ENCODE data around the gene NEU4.
"Not testable (repeated sequence)": the region's sequence is repeated elsewhere in the genome, so short reads cannot be mapped to it uniquely, and the experiment has no call there.

Gene NEU4

DNA sequence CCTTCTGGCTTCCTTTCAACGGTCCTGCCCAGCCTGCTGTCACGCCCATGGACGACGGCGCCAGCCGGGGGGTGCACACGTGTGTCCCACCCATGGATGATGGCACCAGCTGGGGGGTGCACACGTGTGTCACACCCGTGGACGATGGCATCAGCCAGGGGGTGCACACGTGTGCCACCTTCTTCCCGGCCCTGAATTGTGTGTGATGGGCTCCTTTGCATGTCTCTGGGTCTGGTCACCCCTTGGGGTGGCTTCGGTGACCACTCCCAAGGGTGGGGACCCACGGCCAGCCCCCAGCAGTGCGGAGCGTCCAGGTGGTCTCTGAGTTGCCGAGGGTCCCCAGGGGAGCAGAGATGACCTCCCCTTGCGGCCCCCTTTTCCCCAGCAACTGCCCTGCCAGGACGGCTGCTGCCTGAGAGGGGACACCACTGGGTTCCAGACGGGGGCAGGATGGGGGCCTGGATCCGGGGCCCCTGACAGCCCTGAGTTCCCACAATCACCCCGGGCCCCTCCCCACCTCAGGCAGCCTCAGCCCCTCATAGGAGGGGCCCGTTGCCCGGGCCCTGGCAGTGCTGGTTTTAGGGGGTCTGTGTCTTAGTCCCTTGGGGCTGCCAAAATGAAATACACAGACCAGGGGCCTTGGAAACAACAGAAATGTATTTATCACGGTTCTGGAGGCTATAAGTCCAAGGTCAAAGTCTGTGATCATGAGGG, 9.4 kb downstream of the NEU4 start:
- H3K4me3 ChIP-seq (ENCODE audit: low read length): no peak overlapping the region
- no peak for DNase-seq (ENCODE audit: low read depth)
- TF ChIP-seq, protein P1, sequence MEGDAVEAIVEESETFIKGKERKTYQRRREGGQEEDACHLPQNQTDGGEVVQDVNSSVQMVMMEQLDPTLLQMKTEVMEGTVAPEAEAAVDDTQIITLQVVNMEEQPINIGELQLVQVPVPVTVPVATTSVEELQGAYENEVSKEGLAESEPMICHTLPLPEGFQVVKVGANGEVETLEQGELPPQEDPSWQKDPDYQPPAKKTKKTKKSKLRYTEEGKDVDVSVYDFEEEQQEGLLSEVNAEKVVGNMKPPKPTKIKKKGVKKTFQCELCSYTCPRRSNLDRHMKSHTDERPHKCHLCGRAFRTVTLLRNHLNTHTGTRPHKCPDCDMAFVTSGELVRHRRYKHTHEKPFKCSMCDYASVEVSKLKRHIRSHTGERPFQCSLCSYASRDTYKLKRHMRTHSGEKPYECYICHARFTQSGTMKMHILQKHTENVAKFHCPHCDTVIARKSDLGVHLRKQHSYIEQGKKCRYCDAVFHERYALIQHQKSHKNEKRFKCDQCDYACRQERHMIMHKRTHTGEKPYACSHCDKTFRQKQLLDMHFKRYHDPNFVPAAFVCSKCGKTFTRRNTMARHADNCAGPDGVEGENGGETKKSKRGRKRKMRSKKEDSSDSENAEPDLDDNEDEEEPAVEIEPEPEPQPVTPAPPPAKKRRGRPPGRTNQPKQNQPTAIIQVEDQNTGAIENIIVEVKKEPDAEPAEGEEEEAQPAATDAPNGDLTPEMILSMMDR (IDR thresholded peaks at IDR 0.05; ENCODE audit: insufficient read depth, low read depth, low read length, missing control alignments): no peak

DNA sequence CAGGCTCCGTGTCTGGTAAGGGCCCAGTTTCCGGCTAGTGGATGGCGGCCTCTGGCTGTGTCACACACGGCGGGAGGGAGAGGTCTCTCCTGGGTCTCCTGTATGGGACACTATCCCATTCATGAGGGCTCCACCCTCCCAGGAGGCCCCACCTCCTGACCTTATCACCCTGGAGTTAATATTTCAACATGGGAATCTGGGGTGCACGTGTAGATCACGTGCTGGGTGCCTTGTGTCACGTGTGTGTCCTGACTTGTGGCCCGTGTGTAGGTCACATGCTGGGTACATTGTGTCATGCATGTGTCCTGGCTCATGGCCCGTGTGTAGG, 9.9 kb downstream of the NEU4 start:
- TF ChIP-seq, protein P1 (IDR thresholded peaks at IDR 0.05; ENCODE audit: insufficient read depth, low read depth, low read length, missing control alignments): no peak
- H3K4me3 ChIP-seq (ENCODE audit: low read length): no peak overlapping the region
- DNase-seq (ENCODE audit: low read depth): no peak

DNA sequence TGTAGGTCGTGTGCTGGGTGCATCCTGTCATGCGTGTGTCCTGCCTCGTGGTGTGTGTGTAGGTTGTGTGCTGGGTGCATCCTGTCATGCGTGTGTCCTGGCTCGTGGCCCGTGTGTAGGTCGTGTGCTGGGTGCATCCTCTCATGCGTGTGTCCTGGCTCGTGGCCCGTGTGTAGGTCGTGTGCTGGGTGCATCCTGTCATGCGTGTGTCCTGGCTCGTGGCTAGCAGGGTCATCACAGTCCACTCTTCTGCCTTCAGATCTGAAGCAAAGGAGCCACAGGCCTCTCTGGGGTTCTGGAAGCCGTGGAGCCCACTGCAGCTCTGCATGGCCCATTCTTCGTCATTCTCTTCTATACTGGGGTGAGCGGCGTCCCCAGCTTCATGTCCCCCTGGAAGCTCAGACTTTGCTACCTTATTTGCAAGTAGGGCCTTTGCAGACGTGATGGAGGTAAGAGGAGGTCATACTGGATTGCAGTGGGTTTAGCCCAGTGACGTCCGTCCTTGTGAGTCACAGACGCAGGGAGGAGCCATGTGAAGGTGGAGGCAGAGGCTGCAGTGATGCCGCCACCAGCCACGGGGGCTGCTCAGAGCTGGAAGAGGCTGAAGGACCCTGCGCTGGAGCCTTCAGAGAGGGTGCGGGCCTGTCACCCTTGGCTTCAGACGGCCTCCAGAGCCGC, 11.1 kb downstream of the NEU4 start:
- not testable (repeated sequence) for DNase-seq (ENCODE audit: low read depth); H3K4me3 ChIP-seq (ENCODE audit: low read length)

DNA sequence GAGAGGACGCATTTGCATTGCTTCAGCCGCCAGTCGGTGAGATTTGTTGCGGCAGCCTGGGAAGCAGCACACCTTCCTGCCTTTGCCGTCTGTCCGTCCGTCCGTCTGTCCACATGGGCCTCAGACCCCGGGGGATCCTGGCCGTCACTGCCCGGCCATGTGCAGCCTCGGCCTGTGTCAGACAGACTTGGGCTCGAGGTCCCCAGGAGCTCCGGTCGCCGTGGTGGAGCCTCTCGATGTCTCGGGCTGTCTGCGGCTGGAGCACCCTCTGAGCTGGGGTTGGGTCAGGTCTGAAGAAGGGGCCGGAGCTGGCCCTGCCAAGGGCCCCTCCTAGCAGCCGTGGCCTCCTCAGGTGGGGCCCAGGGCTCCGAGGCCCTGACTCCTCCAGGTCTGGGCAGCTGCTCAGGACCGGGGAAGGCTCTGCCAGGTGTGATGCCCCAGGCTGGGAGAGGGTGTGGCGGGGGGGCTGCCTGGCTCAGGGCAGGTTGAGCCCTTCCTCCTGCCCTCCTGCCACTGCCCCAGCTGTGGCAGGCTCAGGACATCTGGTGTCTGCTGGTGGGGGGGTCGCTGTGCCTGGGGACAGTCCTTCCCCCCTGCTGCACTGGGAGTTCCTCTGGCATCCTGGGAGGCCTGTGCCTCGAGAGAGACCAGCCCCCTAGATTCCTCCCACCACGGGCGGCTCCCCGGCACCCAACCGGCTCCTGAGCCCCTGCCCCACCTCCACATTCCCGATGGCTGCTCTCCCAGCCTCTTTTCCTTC, 11.8 kb downstream of the NEU4 start:
- TF ChIP-seq, protein P1 (IDR thresholded peaks at IDR 0.05; ENCODE audit: insufficient read depth, low read depth, low read length, missing control alignments): no peak
- no peak overlapping the region for H3K4me3 ChIP-seq (ENCODE audit: low read length)
- DNase-seq (ENCODE audit: low read depth): no peak

DNA sequence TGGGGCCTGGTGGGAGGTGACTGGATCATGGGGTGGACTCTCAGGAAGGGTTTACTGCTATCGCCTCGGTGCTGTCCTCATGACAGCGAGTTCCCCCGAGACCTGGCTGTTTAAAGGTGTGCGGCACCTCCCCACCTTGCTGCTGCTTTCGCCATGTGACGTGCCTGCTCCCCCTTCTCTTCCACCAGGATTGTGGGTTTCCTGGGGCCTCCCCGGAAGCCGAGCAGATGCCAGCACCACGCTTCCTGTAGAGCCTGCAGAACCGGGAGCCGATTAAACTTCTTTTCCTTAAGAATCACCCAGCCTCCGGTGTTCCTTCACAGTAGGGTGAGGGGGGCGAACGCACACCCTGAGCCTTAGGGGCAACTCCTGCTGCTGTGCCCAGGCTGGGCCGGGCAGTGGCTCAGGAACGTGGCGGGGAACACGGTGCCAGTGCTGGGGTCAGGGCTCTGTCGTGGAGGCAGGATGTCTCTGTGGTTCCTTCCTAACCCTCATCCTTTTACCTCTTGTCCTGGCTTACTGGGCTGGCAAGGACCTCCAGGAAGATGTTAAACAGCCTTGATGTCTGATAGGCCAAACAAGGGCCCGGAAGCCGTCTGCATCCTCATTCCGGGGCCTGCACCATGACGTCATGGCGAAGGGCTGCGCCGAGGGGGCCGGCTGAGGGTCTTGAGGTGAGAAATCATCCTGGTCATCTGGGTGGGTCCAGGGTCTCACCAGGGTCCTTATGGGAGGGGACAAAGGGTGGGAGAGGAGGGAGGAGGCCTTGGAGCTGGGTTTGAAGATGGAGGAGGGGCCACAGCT, 12.7 kb downstream of the NEU4 start:
- TF ChIP-seq, protein P1 (IDR thresholded peaks at IDR 0.05; ENCODE audit: insufficient read depth, low read depth, low read length, missing control alignments): no peak
- H3K4me3 ChIP-seq (ENCODE audit: low read length): no peak overlapping the region
- no peak for DNase-seq (ENCODE audit: low read depth)

DNA sequence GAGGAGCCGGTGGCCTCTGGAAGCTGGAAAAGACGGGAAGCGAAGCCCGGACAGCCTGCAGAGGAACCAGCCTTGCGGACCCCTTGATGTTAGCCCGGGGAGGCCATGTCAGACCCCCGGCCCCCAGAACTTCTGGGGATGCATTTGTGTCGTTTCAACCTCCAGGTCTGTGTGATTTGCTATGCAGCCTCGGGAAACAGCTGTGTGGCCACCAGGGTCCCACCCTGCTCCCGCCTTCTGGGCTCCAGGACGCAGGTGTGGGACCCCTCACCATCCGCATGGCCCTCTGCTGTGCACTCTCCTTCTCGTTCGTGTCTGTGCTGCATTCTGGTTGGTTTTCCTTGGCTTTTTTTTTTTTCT, 13.3 kb downstream of the NEU4 start:
- DNase-seq (ENCODE audit: low read depth): no peak

DNA sequence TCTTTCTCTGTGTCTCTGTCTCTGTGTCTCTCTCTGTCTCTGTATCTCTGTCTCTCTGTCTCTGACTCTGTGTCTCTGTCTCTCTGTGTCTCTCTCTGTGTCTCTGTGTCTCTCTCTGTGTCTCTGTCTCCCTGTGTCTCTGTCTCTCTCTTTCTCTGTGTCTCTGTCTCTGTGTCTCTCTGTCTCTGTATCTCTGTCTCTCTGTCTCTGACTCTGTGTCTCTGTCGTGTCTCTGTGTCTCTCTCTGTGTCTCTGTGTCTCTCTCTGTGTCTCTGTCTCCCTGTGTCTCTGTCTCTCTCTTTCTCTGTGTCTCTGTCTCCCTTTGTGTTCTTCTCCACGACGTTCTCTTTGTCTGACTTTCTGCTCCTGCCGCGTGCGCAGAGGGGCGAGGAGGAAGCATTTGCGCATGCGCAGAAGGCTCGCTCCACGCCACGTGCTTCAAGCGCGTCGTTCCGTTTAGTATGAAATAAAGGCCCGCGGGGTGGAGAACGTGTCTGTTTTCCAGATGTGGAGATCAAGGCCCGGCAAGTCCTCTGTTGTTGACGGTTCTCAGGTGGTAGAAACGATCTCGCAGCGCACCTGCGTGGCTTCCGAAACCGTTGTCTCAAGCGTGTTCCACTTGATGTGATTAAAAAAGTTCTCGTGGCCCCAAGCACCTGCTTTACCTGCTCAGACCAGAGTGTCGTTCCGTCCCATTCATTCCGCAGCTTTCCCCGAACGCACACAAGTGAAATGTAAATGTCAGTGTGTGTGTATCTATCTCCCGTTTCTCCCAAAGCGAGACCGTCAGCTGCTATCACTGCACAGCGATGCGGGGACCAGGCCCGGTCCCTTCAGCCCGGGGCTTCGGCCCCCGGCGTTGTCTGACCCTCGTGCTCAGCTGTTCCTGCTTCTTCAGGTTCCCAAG, 14.8 kb downstream of the NEU4 start:
- not testable (repeated sequence) for H3K4me3 ChIP-seq (ENCODE audit: low read length); DNase-seq (ENCODE audit: low read depth)

More for the DNA sequence above, 13.3 kb downstream of the NEU4 start:
- H3K4me3 ChIP-seq (ENCODE audit: low read length): no peak overlapping the region
- TF ChIP-seq, protein P1 (IDR thresholded peaks at IDR 0.05; ENCODE audit: insufficient read depth, low read depth, low read length, missing control alignments): no peak

Data from epithelial cell of esophagus (primary cell).